A549 (cell line): ENCODE results near the gene SPP1.
A peak's percentile ranks its signal among the peaks of the same experiment; 100 is the strongest.

Experiments used
- BHLHE40 ChIP-seq: IDR thresholded peaks from 2 replicates; pipeline ENCODE4 v1.6.1; 2012; ENCODE audit warnings: low read depth, low read length, inconsistent platforms
- CHD4 ChIP-seq: fragments of 200-600 bp; sonication (generic); IDR thresholded peaks from 2 replicates; pipeline ENCODE4 v1.6.1; 2016; ENCODE audit warnings: antibody characterized with exemption, mild to moderate bottlenecking, borderline replicate concordance
- CTCF ChIP-seq: fragments of >200 bp; sonication (Bioruptor Twin); formaldehyde crosslinking; IDR thresholded peaks from 3 replicates; pipeline ENCODE4 v1.5.1; 2016
- HOXA7 ChIP-seq: fragments of 250-450 bp; sonication (Bioruptor Pico); IDR thresholded peaks from 2 replicates; pipeline ENCODE4 v1.5.0; 2020; ENCODE audit warnings: mild to moderate bottlenecking, moderate library complexity
- JUNB ChIP-seq: fragments of >200 bp; sonication (Bioruptor Twin); formaldehyde crosslinking; IDR thresholded peaks from 2 replicates; pipeline ENCODE4 v1.6.1; 2016
- KDM5A ChIP-seq: fragments of 200-600 bp; sonication (generic); IDR thresholded peaks from 2 replicates; pipeline ENCODE4 v1.6.1; 2016; ENCODE audit warnings: antibody characterized with exemption, mild to moderate bottlenecking
- POLR2A ChIP-seq: IDR thresholded peaks from 2 replicates; pipeline ENCODE4 v1.6.1; 2012; ENCODE audit warnings: mild to moderate bottlenecking, low read length
- REST ChIP-seq: fragments of 200-600 bp; sonication (generic); IDR thresholded peaks from 2 replicates; pipeline ENCODE4 v1.6.1; 2016; ENCODE audit warnings: antibody characterized with exemption, mild to moderate bottlenecking, moderate library complexity
- RNF2 ChIP-seq: fragments of 200-600 bp; sonication (generic); IDR thresholded peaks from 2 replicates; pipeline ENCODE4 v1.6.1; 2016; ENCODE audit warnings: low read depth, mild to moderate bottlenecking, antibody characterized with exemption, moderate library complexity, borderline replicate concordance
- TP53 ChIP-seq: fragments of 250-450 bp; sonication (Bioruptor Pico); IDR thresholded peaks from 2 replicates; pipeline ENCODE4 v1.5.0; 2021; ENCODE audit warnings: mild to moderate bottlenecking, moderate library complexity
- USF2 ChIP-seq: fragments of 450-650 bp; IDR thresholded peaks from 2 replicates; pipeline ENCODE4 v1.6.1; 2014; ENCODE audit warnings: antibody characterized with exemption
- ZFP36 ChIP-seq: fragments of 450-650 bp; IDR thresholded peaks from 2 replicates; pipeline ENCODE4 v1.6.1; 2014; ENCODE audit warnings: borderline replicate concordance; ENCODE audit not compliant: partially characterized antibody

GRCh38 chr4:87985097-87985886, 9.8 kb downstream of the SPP1 start:
- no peak for TF ChIP-seq ZFP36
- peak; percentile 73 for TF ChIP-seq CTCF
- no peak for TF ChIP-seq HOXA7 (CRISPR knock-in tag)
- no peak for TF ChIP-seq TP53
- no peak for TF ChIP-seq USF2
- TF ChIP-seq REST: no peak
- no peak for TF ChIP-seq CHD4
- TF ChIP-seq POLR2A: no peak
- no peak for TF ChIP-seq BHLHE40
- no peak for TF ChIP-seq KDM5A
- TF ChIP-seq RNF2: no peak
- TF ChIP-seq JUNB: no peak
